ENCODE data around the gene PCARE.

The PCARE gene

GRCh38 chr2:29072251-29072650 is 2.1 kb downstream of the PCARE start:
- no peak overlapping the region for H3K9ac ChIP-seq (ENCODE audit: low read length in 2 of 2)
- peaks cover 5% of the 10 kb centered on the region for H3K4me1 ChIP-seq (ENCODE audit: control insufficient read depth, insufficient read depth, low read length)
- H3K27me3 ChIP-seq (ENCODE audit: control insufficient read depth in 1 of 2, insufficient read depth in 2 of 2, low read length in 2 of 2), result no peaks in the 10 kb centered on the region
- no peaks in the 10 kb centered on the region for H3K9me3 ChIP-seq (ENCODE audit: control insufficient read depth in 2 of 2, low read length in 2 of 2)
- no peak overlapping the region for H3K4me3 ChIP-seq (ENCODE audit: low read length in 2 of 2)
- H3K36me3 ChIP-seq (ENCODE audit: control insufficient read depth in 2 of 2, insufficient read depth in 2 of 2, low read length in 2 of 2), result no peaks in the 10 kb centered on the region
- no peak overlapping the region for H3K27ac ChIP-seq (ENCODE audit: low read length)

GRCh38 chr2:29071032-29071975 is 3.0 kb downstream of the PCARE start:
- Histone ChIP-seq H3K9me3 (ENCODE audit: control insufficient read depth in 2 of 2, low read length in 2 of 2) (no peaks in the 10 kb centered on the region), H3K27ac (ENCODE audit: low read length) (no peak overlapping the region), H3K36me3 (ENCODE audit: control insufficient read depth in 2 of 2, insufficient read depth in 2 of 2, low read length in 2 of 2) (no peaks in the 10 kb centered on the region), H3K4me1 (ENCODE audit: control insufficient read depth, insufficient read depth, low read length) (peaks cover 4% of the 10 kb centered on the region), H3K4me3 (ENCODE audit: low read length in 2 of 2) (no peak overlapping the region), H3K27me3 (ENCODE audit: control insufficient read depth in 1 of 2, insufficient read depth in 2 of 2, low read length in 2 of 2) (no peaks in the 10 kb centered on the region), H3K9ac (ENCODE audit: low read length in 2 of 2) (no peak overlapping the region)

- Histone ChIP-seq H3K27ac (ENCODE audit: low read length) (no peak overlapping the region), H3K9ac (ENCODE audit: low read length in 2 of 2) (no peak overlapping the region)
Observed at GRCh38 chr2:29070526-29070925, 3.8 kb downstream of the PCARE start.

GRCh38 chr2:29068513-29068912 is 5.8 kb downstream of the PCARE start:
- H3K9ac ChIP-seq (ENCODE audit: low read length in 2 of 2), result no peak overlapping the region
- no peaks in the 10 kb centered on the region for H3K9me3 ChIP-seq (ENCODE audit: control insufficient read depth in 2 of 2, low read length in 2 of 2)
- H3K4me3 ChIP-seq (ENCODE audit: low read length in 2 of 2), result no peak overlapping the region
- H3K27ac ChIP-seq (ENCODE audit: low read length), result no peak overlapping the region
- H3K4me1 ChIP-seq (ENCODE audit: control insufficient read depth, insufficient read depth, low read length), result peaks cover 23% of the 10 kb centered on the region
- no peaks in the 10 kb centered on the region for H3K36me3 ChIP-seq (ENCODE audit: control insufficient read depth in 2 of 2, insufficient read depth in 2 of 2, low read length in 2 of 2)
- no peaks in the 10 kb centered on the region for H3K27me3 ChIP-seq (ENCODE audit: control insufficient read depth in 1 of 2, insufficient read depth in 2 of 2, low read length in 2 of 2)

More at GRCh38 chr2:29070526-29070925, 3.8 kb downstream of the PCARE start:
- Histone ChIP-seq H3K27me3 (ENCODE audit: control insufficient read depth in 1 of 2, insufficient read depth in 2 of 2, low read length in 2 of 2) (no peaks in the 10 kb centered on the region), H3K4me3 (ENCODE audit: low read length in 2 of 2) (no peak overlapping the region), H3K36me3 (ENCODE audit: control insufficient read depth in 2 of 2, insufficient read depth in 2 of 2, low read length in 2 of 2) (no peaks in the 10 kb centered on the region), H3K9me3 (ENCODE audit: control insufficient read depth in 2 of 2, low read length in 2 of 2) (no peaks in the 10 kb centered on the region), H3K4me1 (ENCODE audit: control insufficient read depth, insufficient read depth, low read length) (peaks cover 4% of the 10 kb centered on the region)

GRCh38 chr2:29066997-29067605 is 7.2 kb downstream of the PCARE start:
- Histone ChIP-seq H3K27me3 (ENCODE audit: control insufficient read depth in 1 of 2, insufficient read depth in 2 of 2, low read length in 2 of 2) (no peaks in the 10 kb centered on the region), H3K4me3 (ENCODE audit: low read length in 2 of 2) (no peak overlapping the region), H3K36me3 (ENCODE audit: control insufficient read depth in 2 of 2, insufficient read depth in 2 of 2, low read length in 2 of 2) (no peaks in the 10 kb centered on the region), H3K9ac (ENCODE audit: low read length in 2 of 2) (no peak overlapping the region), H3K9me3 (ENCODE audit: control insufficient read depth in 2 of 2, low read length in 2 of 2) (no peaks in the 10 kb centered on the region), H3K4me1 (ENCODE audit: control insufficient read depth, insufficient read depth, low read length) (peaks cover 32% of the 10 kb centered on the region), H3K27ac (ENCODE audit: low read length) (no peak overlapping the region)

- Histone ChIP-seq H3K9me3 (ENCODE audit: control insufficient read depth in 2 of 2, low read length in 2 of 2) (no peaks in the 10 kb centered on the region), H3K27ac (ENCODE audit: low read length) (no peak overlapping the region), H3K27me3 (ENCODE audit: control insufficient read depth in 1 of 2, insufficient read depth in 2 of 2, low read length in 2 of 2) (no peaks in the 10 kb centered on the region), H3K4me3 (ENCODE audit: low read length in 2 of 2) (no peak overlapping the region), H3K9ac (ENCODE audit: low read length in 2 of 2) (no peak overlapping the region), H3K4me1 (ENCODE audit: control insufficient read depth, insufficient read depth, low read length) (peaks cover 32% of the 10 kb centered on the region), H3K36me3 (ENCODE audit: control insufficient read depth in 2 of 2, insufficient read depth in 2 of 2, low read length in 2 of 2) (no peaks in the 10 kb centered on the region)
Observed at GRCh38 chr2:29066271-29066860, 8.0 kb downstream of the PCARE start.

GRCh38 chr2:29065068-29065811 is 9.1 kb downstream of the PCARE start:
- Histone ChIP-seq H3K27me3 (ENCODE audit: control insufficient read depth in 1 of 2, insufficient read depth in 2 of 2, low read length in 2 of 2) (no peaks in the 10 kb centered on the region), H3K4me3 (ENCODE audit: low read length in 2 of 2) (peak overlapping the region in 1 of 2 donors; percentile 69), H3K4me1 (ENCODE audit: control insufficient read depth, insufficient read depth, low read length) (peaks cover 32% of the 10 kb centered on the region), H3K9me3 (ENCODE audit: control insufficient read depth in 2 of 2, low read length in 2 of 2) (no peaks in the 10 kb centered on the region), H3K27ac (ENCODE audit: low read length) (no peak overlapping the region), H3K36me3 (ENCODE audit: control insufficient read depth in 2 of 2, insufficient read depth in 2 of 2, low read length in 2 of 2) (no peaks in the 10 kb centered on the region), H3K9ac (ENCODE audit: low read length in 2 of 2) (no peak overlapping the region)

GRCh38 chr2:29064746-29065067 is 9.6 kb downstream of the PCARE start:
- Histone ChIP-seq H3K4me3 (ENCODE audit: low read length in 2 of 2) (peak overlapping the region in 1 of 2 donors; percentile 69), H3K4me1 (ENCODE audit: control insufficient read depth, insufficient read depth, low read length) (peaks cover 32% of the 10 kb centered on the region), H3K27me3 (ENCODE audit: control insufficient read depth in 1 of 2, insufficient read depth in 2 of 2, low read length in 2 of 2) (no peaks in the 10 kb centered on the region), H3K27ac (ENCODE audit: low read length) (no peak overlapping the region), H3K9ac (ENCODE audit: low read length in 2 of 2) (no peak overlapping the region), H3K9me3 (ENCODE audit: control insufficient read depth in 2 of 2, low read length in 2 of 2) (no peaks in the 10 kb centered on the region), H3K36me3 (ENCODE audit: control insufficient read depth in 2 of 2, insufficient read depth in 2 of 2, low read length in 2 of 2) (no peaks in the 10 kb centered on the region)

GRCh38 chr2:29064346-29064715 is 10.0 kb downstream of the PCARE start:
- peaks cover 32% of the 10 kb centered on the region for H3K4me1 ChIP-seq (ENCODE audit: control insufficient read depth, insufficient read depth, low read length)
- no peaks in the 10 kb centered on the region for H3K27me3 ChIP-seq (ENCODE audit: control insufficient read depth in 1 of 2, insufficient read depth in 2 of 2, low read length in 2 of 2)
- H3K4me3 ChIP-seq (ENCODE audit: low read length in 2 of 2), result peak overlapping the region; percentile 61 to 69
- H3K27ac ChIP-seq (ENCODE audit: low read length), result peak overlapping the region; percentile 67
- H3K36me3 ChIP-seq (ENCODE audit: control insufficient read depth in 2 of 2, insufficient read depth in 2 of 2, low read length in 2 of 2), result no peaks in the 10 kb centered on the region
- H3K9me3 ChIP-seq (ENCODE audit: control insufficient read depth in 2 of 2, low read length in 2 of 2), result no peaks in the 10 kb centered on the region
- peak overlapping the region; percentile 10 to 68 for H3K9ac ChIP-seq (ENCODE audit: low read length in 2 of 2)

GRCh38 chr2:29063646-29064345 is 10.5 kb downstream of the PCARE start:
- H3K9me3 ChIP-seq (ENCODE audit: control insufficient read depth in 2 of 2, low read length in 2 of 2), result no peaks in the 10 kb centered on the region
- peak overlapping the region; percentile 61 to 69 for H3K4me3 ChIP-seq (ENCODE audit: low read length in 2 of 2)
- peaks cover 32% of the 10 kb centered on the region for H3K4me1 ChIP-seq (ENCODE audit: control insufficient read depth, insufficient read depth, low read length)
- no peaks in the 10 kb centered on the region for H3K36me3 ChIP-seq (ENCODE audit: control insufficient read depth in 2 of 2, insufficient read depth in 2 of 2, low read length in 2 of 2)
- peak overlapping the region; percentile 10 to 68 for H3K9ac ChIP-seq (ENCODE audit: low read length in 2 of 2)
- H3K27me3 ChIP-seq (ENCODE audit: control insufficient read depth in 1 of 2, insufficient read depth in 2 of 2, low read length in 2 of 2), result no peaks in the 10 kb centered on the region
- peak overlapping the region; percentile 67 for H3K27ac ChIP-seq (ENCODE audit: low read length)
